T-cell (primary cell): ENCODE results near the gene FRYL. TPM values are rescaled to one million over a fixed set of nuclear protein-coding genes. Genes with fewer than 3 reads are reported as not detected.
A peak's percentile ranks its signal among the peaks of the same experiment; 100 is the strongest.
"Not testable (repeated sequence)": the region's sequence is repeated elsewhere in the genome, so short reads cannot be mapped to it uniquely, and the experiment has no call there.

Experiments used
- ATAC-seq, 4 experiments: fragments of 200-7000 bp in 3 of 4; fragments of 150-1000 bp in 1 of 4; cut with Tn5 transposase; replicated peaks in 1 of 4; 1 replicate in 3 of 4; 2 replicates in 1 of 4; pipeline ENCODE4 v1.10.0; 2021; ENCODE audit warnings: moderate library complexity in 3 of 4, mild to moderate bottlenecking in 2 of 4, moderate number of reproducible peaks in 1 of 4
- CTCF ChIA-PET, 2 donors: fragments of 300-600 bp; sonication (Branson Sonifier 250); formaldehyde crosslinking; loops; one replicate each; lab custom pipeline; 2022; ENCODE audit warnings: antibody characterized with exemption in 2 of 2; lab: Charles Lee
- POLR2A ChIA-PET, 2 donors: fragments of 300-600 bp; sonication (Branson Sonifier 250); formaldehyde crosslinking; loops; one replicate each; lab custom pipeline; 2022; ENCODE audit warnings: antibody characterized with exemption in 2 of 2; lab: Charles Lee
- DNase-seq, 35 experiments: peaks; one replicate each; pipeline versions ENCODE4 v3.0.0 to v3.0.0-alpha.2; 2013 to 2023
- H3K27ac ChIP-seq: one replicate; pipeline ENCODE4 v1.5.1; 2013; ENCODE audit warnings: low read length
- H3K27me3 ChIP-seq, 2 experiments: replicated peaks in 1 of 2; 1 replicate in 1 of 2; 2 replicates in 1 of 2; pipeline versions ENCODE4 v1.6.1 to v1.7.0; 2013; ENCODE audit warnings: low read length in 1 of 2, mixed read lengths in 1 of 2; ENCODE audit not compliant: control insufficient read depth in 2 of 2, insufficient read depth in 2 of 2; ENCODE audit errors: extremely low read depth in 1 of 2
- H3K36me3 ChIP-seq, 2 donors: 1 replicate in 1 of 2; 2 replicates in 1 of 2; pipeline versions ENCODE4 v1.6.1 to v1.7.0; 2013; ENCODE audit warnings: low read length in 1 of 2; ENCODE audit not compliant: control insufficient read depth in 2 of 2, insufficient read depth in 1 of 2; ENCODE audit errors: extremely low read depth in 1 of 2
- H3K4me1 ChIP-seq, 2 experiments: 1 replicate in 1 of 2; 2 replicates in 1 of 2; pipeline versions ENCODE4 v1.6.1 to v1.7.0; 2013; ENCODE audit warnings: low read length in 2 of 2, mixed read lengths in 1 of 2; ENCODE audit not compliant: insufficient read depth in 2 of 2, control insufficient read depth in 1 of 2; ENCODE audit errors: extremely low read depth in 1 of 2
- H3K4me3 ChIP-seq, 2 donors: 1 replicate in 1 of 2; 2 replicates in 1 of 2; pipeline versions ENCODE4 v1.5.1 to v1.7.0; 2013; ENCODE audit warnings: mild to moderate bottlenecking in 2 of 2, low read length in 1 of 2, moderate library complexity in 1 of 2; ENCODE audit not compliant: control insufficient read depth in 1 of 2; ENCODE audit errors: extremely low read depth in 1 of 2
- H3K9me3 ChIP-seq: 2 replicates; pipeline ENCODE4 v1.7.0; 2013
- H3K27ac Mint-ChIP-seq, 2 donors: one replicate each; pipeline ENCODE4 v1.8.0; 2020 to 2021; ENCODE audit warnings: mild to moderate bottlenecking in 2 of 2, mixed read lengths in 2 of 2
- H3K27me3 Mint-ChIP-seq, 2 donors: one replicate each; pipeline ENCODE4 v1.8.0; 2021 to 2022; ENCODE audit warnings: mixed read lengths in 2 of 2
- H3K36me3 Mint-ChIP-seq: one replicate; pipeline ENCODE4 v1.8.0; 2021; ENCODE audit warnings: mixed read lengths
- H3K4me1 Mint-ChIP-seq, 3 donors: one replicate each; pipeline ENCODE4 v1.8.0; 2020 to 2022; ENCODE audit warnings: mixed read lengths in 3 of 3, mild to moderate bottlenecking in 1 of 3
- H3K4me3 Mint-ChIP-seq, 3 donors: one replicate each; pipeline ENCODE4 v1.8.0; 2020 to 2022; ENCODE audit warnings: mild to moderate bottlenecking in 3 of 3, mixed read lengths in 3 of 3, moderate library complexity in 3 of 3
- H3K9me3 Mint-ChIP-seq, 3 donors: one replicate each; pipeline ENCODE4 v1.8.0; 2020 to 2022; ENCODE audit warnings: mixed read lengths in 3 of 3
- WGBS: methylation state at CpG from one replicate; pipeline ENCODE4 v1.1.5; 2013; ENCODE audit warnings: missing lambda C conversion rate; ENCODE audit not compliant: insufficient coverage; 5-methylcytosine and 5-hydroxymethylcytosine counted together
- total RNA-seq, 35 experiments: library from RNA in 6 of 35; stranded (reverse) in 6 of 35; fragments of 120-200 nt in 1 of 35; gene quantifications; one replicate each; pipeline versions ENCODE4 v1.2.1 to v1.2.4 and lab custom pipeline; 2013 to 2026

FRYL gene
- total RNA-seq, 5 donors from 2014 or later (not counting 1 experiment from before 2014, with no cell fraction given) = 86.3 to 143 (median 111) TPM

- peaks cover 15% of the 10 kb centered on the region for H3K36me3 Mint-ChIP-seq
- no peak for ATAC-seq
- no peaks in the 10 kb centered on the region for H3K9me3 ChIP-seq
- no peak overlapping the region for H3K4me3 Mint-ChIP-seq
- H3K4me3 ChIP-seq = no peak overlapping the region
- ChIA-PET POLR2A (no interaction called here), CTCF (interaction anchor here in 1 of 2 donors (0.8 kb wide), 1 partner anchor 1162 kb away, joined by 3 read pairs; no protein-coding TSS in a partner anchor)
- H3K4me1 ChIP-seq = peaks cover 25% of the 10 kb centered on the region in 2 experiments
- H3K27me3 Mint-ChIP-seq = no peaks in the 10 kb centered on the region
- no peak for DNase-seq
- 96% methylated on average over 4 of the region's 7 CpGs for WGBS
- H3K27me3 ChIP-seq = no peaks in the 10 kb centered on the region
- H3K27ac ChIP-seq = no peak overlapping the region
- H3K36me3 ChIP-seq = no peaks in the 10 kb centered on the region
- peaks cover 90 to 93% (median 92%) of the 10 kb centered on the region in 3 donors for H3K4me1 Mint-ChIP-seq
- H3K9me3 Mint-ChIP-seq = no peaks in the 10 kb centered on the region
- no peak overlapping the region for H3K27ac Mint-ChIP-seq
Observed at GRCh38 chr4:48725414-48725813, 54.7 kb downstream of the FRYL start.

- ATAC-seq (no peak), DNase-seq (no peak)
- H3K27ac Mint-ChIP-seq = peak overlapping the region in 1 of 2 donors; percentile 18
- Histone ChIP-seq H3K4me3 (no peak overlapping the region), H3K27me3 (no peaks in the 10 kb centered on the region), H3K27ac (no peak overlapping the region), H3K36me3 (no peaks in the 10 kb centered on the region), H3K9me3 (no peaks in the 10 kb centered on the region), H3K4me1 (peaks cover 7 to 8% of the 10 kb centered on the region in 2 experiments)
- 80% methylated on average over 2 of the region's 5 CpGs for WGBS
- POLR2A ChIA-PET = no interaction called here
- H3K36me3 Mint-ChIP-seq = peaks cover 21% of the 10 kb centered on the region
- peaks cover 73 to 78% (median 77%) of the 10 kb centered on the region in 3 donors for H3K4me1 Mint-ChIP-seq
- CTCF ChIA-PET = interaction anchor here in 1 of 2 donors (0.6 to 1.2 kb wide), 2 partner anchors 30 to 714 kb away, joined by 4 read pairs; no protein-coding TSS in a partner anchor
- H3K27me3 Mint-ChIP-seq = no peaks in the 10 kb centered on the region
- no peak overlapping the region for H3K4me3 Mint-ChIP-seq
- H3K9me3 Mint-ChIP-seq = no peaks in the 10 kb centered on the region
Observed at GRCh38 chr4:48722509-48723446, 57.3 kb downstream of the FRYL start.

GRCh38 chr4:48720459-48720858, 59.6 kb downstream of the FRYL start:
- ATAC-seq = no peak
- POLR2A ChIA-PET = no interaction called here
- CTCF ChIA-PET = no interaction called here
- Mint-ChIP-seq H3K4me1 (peaks cover 52 to 59% (median 56%) of the 10 kb centered on the region in 3 donors), H3K27ac (no peak overlapping the region), H3K9me3 (peaks cover 0 to 6% (median 0%) of the 10 kb centered on the region in 3 donors), H3K27me3 (no peaks in the 10 kb centered on the region), H3K4me3 (no peak overlapping the region), H3K36me3 (peaks cover 28% of the 10 kb centered on the region)
- H3K27ac ChIP-seq = no peak overlapping the region
- no peaks in the 10 kb centered on the region for H3K36me3 ChIP-seq
- H3K27me3 ChIP-seq = no peaks in the 10 kb centered on the region
- no peak for DNase-seq
- peaks cover 4% of the 10 kb centered on the region in 2 experiments for H3K4me1 ChIP-seq
- H3K4me3 ChIP-seq = no peak overlapping the region
- no peaks in the 10 kb centered on the region for H3K9me3 ChIP-seq
- no CpG with 5 or more reads among the region's 2 CpGs for WGBS

GRCh38 chr4:48718818-48719465, 61.1 kb downstream of the FRYL start:
- Histone ChIP-seq H3K27me3 (no peaks in the 10 kb centered on the region), H3K4me3 (no peak overlapping the region), H3K9me3 (no peaks in the 10 kb centered on the region), H3K4me1 (peaks cover 4% of the 10 kb centered on the region in 2 experiments), H3K36me3 (no peaks in the 10 kb centered on the region), H3K27ac (no peak overlapping the region)
- ChIA-PET POLR2A (no interaction called here), CTCF (no interaction called here)
- Mint-ChIP-seq H3K27me3 (no peaks in the 10 kb centered on the region), H3K9me3 (peaks cover 0 to 6% (median 0%) of the 10 kb centered on the region in 3 donors), H3K27ac (no peak overlapping the region), H3K4me3 (no peak overlapping the region), H3K36me3 (peaks cover 23% of the 10 kb centered on the region), H3K4me1 (peaks cover 38 to 45% (median 43%) of the 10 kb centered on the region in 3 donors)
- no peak for ATAC-seq
- no peak for DNase-seq
- WGBS = 98% methylated on average over 3 of the region's 5 CpGs

- H3K36me3 ChIP-seq, POLR2A ChIA-PET, H3K4me3 ChIP-seq, H3K27ac Mint-ChIP-seq, H3K27me3 ChIP-seq, DNase-seq, H3K27ac ChIP-seq, H3K4me1 ChIP-seq, H3K9me3 ChIP-seq, H3K4me3 Mint-ChIP-seq, H3K9me3 Mint-ChIP-seq, H3K27me3 Mint-ChIP-seq, CTCF ChIA-PET, ATAC-seq: not testable (repeated sequence)
- H3K36me3 Mint-ChIP-seq = peaks cover 27% of the 10 kb centered on the region
- peaks cover 37 to 44% (median 38%) of the 10 kb centered on the region in 3 donors for H3K4me1 Mint-ChIP-seq
- WGBS = no CpG with 5 or more reads among the region's 5 CpGs
Observed at GRCh38 chr4:48716285-48716684, 63.8 kb downstream of the FRYL start.

GRCh38 chr4:48710446-48711209, 69.5 kb downstream of the FRYL start:
- ChIA-PET POLR2A (no interaction called here), CTCF (no interaction called here)
- Mint-ChIP-seq H3K27me3 (no peaks in the 10 kb centered on the region), H3K27ac (peak overlapping the region in 1 of 2 donors; percentile 25), H3K4me3 (no peak overlapping the region), H3K36me3 (peaks cover 35% of the 10 kb centered on the region), H3K9me3 (peaks cover 0 to 3% (median 0%) of the 10 kb centered on the region in 3 donors), H3K4me1 (peaks cover 23 to 38% (median 38%) of the 10 kb centered on the region in 3 donors)
- 100% methylated on average over 5 of the region's 8 CpGs for whole genome bisulfite sequencing
- Histone ChIP-seq H3K27me3 (no peaks in the 10 kb centered on the region), H3K36me3 (peaks cover 0 to 14% of the 10 kb centered on the region in 2 donors), H3K4me1 (no peaks in the 10 kb centered on the region), H3K4me3 (no peak overlapping the region), H3K27ac (no peak overlapping the region), H3K9me3 (no peaks in the 10 kb centered on the region)
- ATAC-seq (no peak), DNase-seq (no peak)
